PC-3 (cell line): ENCODE results near the gene AS3MT.

Experiments
- CTCF ChIP-seq: fragments of 300-600 bp; sonication (generic); conservative IDR thresholded peaks from 2 replicates; pipeline ENCODE4 v1.5.1; 2017; ENCODE audit warnings: antibody characterized with exemption, low read depth, mild to moderate bottlenecking, low read length
- EZH2 ChIP-seq: fragments of 300-600 bp; sonication (generic); IDR thresholded peaks from one replicate; pipeline ENCODE4 v1.6.1; 2017; ENCODE audit warnings: antibody characterized with exemption, mild to moderate bottlenecking, low read length; ENCODE audit not compliant: unreplicated experiment

DNA sequence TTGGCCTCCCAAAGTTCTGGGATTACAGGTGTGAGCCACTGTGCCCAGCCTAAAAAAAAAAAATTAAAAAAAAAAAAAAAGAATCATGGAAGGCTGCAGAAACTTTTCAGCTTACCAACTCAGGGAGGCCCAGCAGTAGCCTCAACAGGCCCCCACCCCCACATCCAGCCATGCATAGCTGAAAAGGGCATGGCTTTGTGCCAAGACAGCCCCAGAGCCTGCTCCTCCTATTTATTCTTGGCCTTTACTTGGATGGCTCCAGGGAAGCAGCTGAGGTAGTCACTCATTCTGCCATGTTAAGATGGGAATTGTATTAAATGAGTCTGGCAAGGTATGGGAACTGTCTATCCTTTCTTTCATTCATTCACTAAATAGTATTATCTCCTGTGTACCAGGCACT, 35.1 kb downstream of the AS3MT start:
- TF ChIP-seq CTCF (no peak), EZH2 (no peak)
